Subcutaneous abdominal adipose tissue (tissue), 5 donors: Measurements from ENCODE around the gene ORAI3.
A peak's percentile ranks its signal among the peaks of the same experiment; 100 is the strongest.

Source experiments
- H3K27ac ChIP-seq: one replicate; pipeline ENCODE4 v1.7.0; 2013; ENCODE audit warnings: low read depth, mild to moderate bottlenecking, inconsistent platforms, low read length, moderate library complexity
- H3K27me3 ChIP-seq, 5 donors: one replicate each; pipeline ENCODE4 v1.7.0; 2013; ENCODE audit warnings: low read length in 5 of 5, inconsistent platforms in 1 of 5; ENCODE audit not compliant: control insufficient read depth in 5 of 5, insufficient read depth in 4 of 5
- H3K36me3 ChIP-seq, 5 donors: one replicate each; pipeline ENCODE4 v1.7.0; 2013; ENCODE audit warnings: low read length in 5 of 5; ENCODE audit not compliant: control insufficient read depth in 5 of 5, insufficient read depth in 5 of 5
- H3K4me1 ChIP-seq, 5 donors: one replicate each; pipeline ENCODE4 v1.7.0; 2013; ENCODE audit warnings: low read length in 5 of 5, mild to moderate bottlenecking in 3 of 5, moderate library complexity in 1 of 5; ENCODE audit not compliant: control insufficient read depth in 5 of 5, insufficient read depth in 5 of 5
- H3K4me3 ChIP-seq, 5 donors: one replicate each; pipeline ENCODE4 v1.7.0; 2013; ENCODE audit warnings: low read length in 5 of 5, low read depth in 1 of 5
- H3K9ac ChIP-seq, 5 donors: one replicate each; pipeline ENCODE4 v1.7.0; 2013; ENCODE audit warnings: low read length in 5 of 5, mild to moderate bottlenecking in 4 of 5, moderate library complexity in 3 of 5
- H3K9me3 ChIP-seq, 5 donors: one replicate each; pipeline ENCODE4 v1.7.0; 2013; ENCODE audit warnings: low read length in 5 of 5; ENCODE audit not compliant: control insufficient read depth in 5 of 5
- donor health status: healthy.
- donor health status: healthy.
- donor health status: healthy.
- donor health status: healthy.
- donor health status: healthy.

The ORAI3 gene

GRCh38 chr16:30996985-30997724 lies 48.3 kb downstream of the ORAI3 start:
- Histone ChIP-seq H3K9me3 (no peaks in the 10 kb centered on the region), H3K4me1 (peaks cover 8 to 48% (median 34%) of the 10 kb centered on the region in 5 donors), H3K27ac (peak overlapping the region; percentile 88), H3K9ac (peak overlapping the region in 4 of 5 donors; percentile 41 to 80 (median 69)), H3K27me3 (no peaks in the 10 kb centered on the region), H3K4me3 (peak overlapping the region; percentile 68 to 96 (median 83)), H3K36me3 (no peaks in the 10 kb centered on the region)

- Histone ChIP-seq H3K4me1 (peaks cover 8 to 55% (median 36%) of the 10 kb centered on the region in 5 donors), H3K27me3 (peaks cover 0 to 3% (median 0%) of the 10 kb centered on the region in 5 donors), H3K27ac (peak overlapping the region; percentile 88), H3K9me3 (no peaks in the 10 kb centered on the region), H3K4me3 (peak overlapping the region in 4 of 5 donors; percentile 43 to 85 (median 68)), H3K36me3 (no peaks in the 10 kb centered on the region), H3K9ac (peak overlapping the region in 4 of 5 donors; percentile 41 to 80 (median 68))
Measured at GRCh38 chr16:30997725-30998711, 49.1 kb downstream of the ORAI3 start.

- peaks cover 8 to 55% (median 36%) of the 10 kb centered on the region in 5 donors for H3K4me1 ChIP-seq
- H3K27me3 ChIP-seq: peaks cover 0 to 3% (median 0%) of the 10 kb centered on the region in 5 donors
- H3K36me3 ChIP-seq: no peaks in the 10 kb centered on the region
- H3K9ac ChIP-seq: peak overlapping the region in 2 of 5 donors; percentile 48 to 53
- no peak overlapping the region for H3K4me3 ChIP-seq
- H3K9me3 ChIP-seq: no peaks in the 10 kb centered on the region
- peak overlapping the region; percentile 88 for H3K27ac ChIP-seq
Measured at GRCh38 chr16:30998852-30999761, 50.2 kb downstream of the ORAI3 start.

DNA sequence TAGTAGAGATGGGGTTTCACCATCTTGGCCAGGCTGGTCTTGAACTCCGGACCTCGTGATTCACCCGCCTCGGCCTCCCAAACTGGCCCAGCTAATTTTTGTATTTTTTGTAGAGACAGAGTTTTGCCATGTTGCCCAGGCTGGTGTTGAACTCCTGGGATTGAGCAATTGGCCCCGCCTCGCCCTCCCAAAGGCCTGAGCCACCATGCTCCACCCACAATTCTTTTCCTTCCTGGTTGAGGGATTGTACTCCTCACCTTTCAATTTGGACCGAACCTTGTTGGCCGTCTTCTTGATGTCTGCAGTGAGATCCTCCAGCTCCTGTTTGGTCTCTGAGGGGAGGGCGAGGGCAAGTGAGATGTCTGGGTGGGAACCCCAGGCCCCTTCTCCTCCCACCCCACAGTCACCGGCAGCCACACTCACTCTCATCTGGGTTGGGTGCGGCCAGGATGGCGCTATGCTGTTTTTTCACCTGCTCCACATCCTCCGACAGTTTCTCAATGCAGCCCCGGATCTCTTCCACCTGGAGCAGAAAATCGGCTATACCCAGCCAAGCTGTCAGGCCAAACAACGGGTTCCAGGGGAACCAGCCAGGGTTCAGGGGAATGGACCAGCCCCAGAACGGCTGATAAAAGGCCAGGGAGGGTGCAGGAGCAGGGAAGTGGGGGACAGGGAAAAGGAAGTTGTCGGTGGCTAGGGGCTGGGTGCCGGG lies 52.0 kb downstream of the ORAI3 start:
- Histone ChIP-seq H3K9me3 (no peaks in the 10 kb centered on the region), H3K4me1 (peaks cover 8 to 55% (median 36%) of the 10 kb centered on the region in 5 donors), H3K36me3 (no peaks in the 10 kb centered on the region), H3K27ac (no peak overlapping the region), H3K4me3 (no peak overlapping the region), H3K27me3 (peaks cover 0 to 3% (median 0%) of the 10 kb centered on the region in 5 donors), H3K9ac (no peak overlapping the region)

GRCh38 chr16:31001507-31002249 lies 52.8 kb downstream of the ORAI3 start:
- Histone ChIP-seq H3K9me3 (peaks cover 0 to 2% (median 0%) of the 10 kb centered on the region in 5 donors), H3K4me1 (peaks cover 8 to 49% (median 30%) of the 10 kb centered on the region in 5 donors), H3K4me3 (no peak overlapping the region), H3K9ac (peak overlapping the region in 1 of 5 donors; percentile 0), H3K36me3 (no peaks in the 10 kb centered on the region), H3K27ac (no peak overlapping the region), H3K27me3 (peaks cover 0 to 8% (median 0%) of the 10 kb centered on the region in 5 donors)

DNA sequence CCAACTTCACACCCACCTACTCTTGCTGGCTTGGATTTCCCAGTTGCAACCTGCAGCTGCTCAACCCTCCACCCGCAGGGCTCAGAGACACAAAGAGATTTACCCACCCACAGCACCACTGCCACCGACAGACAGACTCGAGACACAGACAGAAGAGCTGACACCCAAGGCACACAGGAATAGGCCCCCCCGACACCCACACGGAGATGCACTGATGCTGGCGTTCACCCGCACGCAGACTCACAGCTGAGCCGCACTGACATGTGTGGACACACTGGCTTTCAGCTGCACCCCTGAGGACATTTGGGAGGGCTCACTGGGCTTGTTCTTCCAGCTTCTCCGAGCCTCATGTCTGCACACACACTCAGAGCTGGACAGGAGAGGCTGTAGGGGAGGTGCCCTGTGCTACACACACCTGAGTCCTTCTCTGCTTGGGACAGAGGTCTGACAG lies 53.4 kb downstream of the ORAI3 start:
- H3K27me3 ChIP-seq: peaks cover 0 to 12% (median 5%) of the 10 kb centered on the region in 5 donors
- peaks cover 0 to 2% (median 0%) of the 10 kb centered on the region in 5 donors for H3K9me3 ChIP-seq
- no peak overlapping the region for H3K4me3 ChIP-seq
- no peak overlapping the region for H3K27ac ChIP-seq
- no peaks in the 10 kb centered on the region for H3K36me3 ChIP-seq
- peaks cover 8 to 45% (median 26%) of the 10 kb centered on the region in 5 donors for H3K4me1 ChIP-seq
- H3K9ac ChIP-seq: peak overlapping the region in 1 of 5 donors; percentile 5

- Histone ChIP-seq H3K27ac (no peak overlapping the region), H3K4me1 (peaks cover 4 to 39% (median 19%) of the 10 kb centered on the region in 5 donors), H3K27me3 (peaks cover 0 to 14% (median 7%) of the 10 kb centered on the region in 5 donors), H3K36me3 (no peaks in the 10 kb centered on the region), H3K4me3 (no peak overlapping the region), H3K9ac (peak overlapping the region in 1 of 5 donors; percentile 5), H3K9me3 (peaks cover 0 to 2% (median 0%) of the 10 kb centered on the region in 5 donors)
Measured at GRCh38 chr16:31002862-31003341, 54.0 kb downstream of the ORAI3 start.

DNA sequence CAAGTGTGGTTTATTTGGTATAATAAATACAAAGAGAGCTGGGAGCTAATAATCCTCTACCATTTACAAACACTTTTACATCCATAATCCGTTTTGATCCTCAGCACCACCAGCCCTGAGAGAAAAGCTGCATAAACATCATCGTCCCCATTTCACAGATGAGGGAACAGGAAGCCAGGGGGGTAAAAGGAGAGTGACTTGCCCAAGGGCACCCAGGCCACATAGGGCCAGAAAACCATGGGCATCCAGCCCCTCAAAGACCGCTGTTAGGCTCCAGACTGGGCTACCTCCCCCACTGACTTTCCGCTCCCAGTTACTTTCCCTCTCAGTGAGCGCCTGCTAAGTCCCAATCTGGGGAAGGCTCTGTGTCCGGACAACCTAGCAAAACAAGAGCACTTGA lies 54.9 kb downstream of the ORAI3 start:
- H3K9ac ChIP-seq: no peak overlapping the region
- no peak overlapping the region for H3K4me3 ChIP-seq
- peaks cover 0 to 2% (median 0%) of the 10 kb centered on the region in 5 donors for H3K9me3 ChIP-seq
- peaks cover 5 to 14% (median 7%) of the 10 kb centered on the region in 5 donors for H3K27me3 ChIP-seq
- H3K36me3 ChIP-seq: no peaks in the 10 kb centered on the region
- H3K27ac ChIP-seq: no peak overlapping the region
- H3K4me1 ChIP-seq: peaks cover 4 to 31% (median 11%) of the 10 kb centered on the region in 5 donors
